ENCODE measurements around the gene GPR180.

Gene GPR180

GRCh38 chr13:94595001-94595949, 6.4 kb upstream of the GPR180 start:
- peak overlapping the region; percentile 93 for H3K4me3 ChIP-seq (ENCODE audit: low read depth, low read length)
- peak; percentile 55 for DNase-seq (ENCODE audit: low read depth)
- no peak for TF ChIP-seq CTCF (IDR thresholded peaks at IDR 0.05; ENCODE audit: insufficient read depth, low read depth, low read length, missing control alignments)

GRCh38 chr13:94595950-94596574, 5.6 kb upstream of the GPR180 start, which contains the start of gene TGDS:
Gene TGDS, minus strand, starts transcription at chr13:94596152. Its CDS starts 16 bp downstream, at chr13:94596136.
- peak; percentile 97 for DNase-seq (ENCODE audit: low read depth)
- H3K4me3 ChIP-seq (ENCODE audit: low read depth, low read length), result peak within 1 kb of the TSS; percentile 93
- no peak for TF ChIP-seq CTCF (IDR thresholded peaks at IDR 0.05; ENCODE audit: insufficient read depth, low read depth, low read length, missing control alignments)

- DNase-seq (ENCODE audit: low read depth), result no peak
- no peak for TF ChIP-seq CTCF (IDR thresholded peaks at IDR 0.05; ENCODE audit: insufficient read depth, low read depth, low read length, missing control alignments)
- peak overlapping the region; percentile 93 for H3K4me3 ChIP-seq (ENCODE audit: low read depth, low read length)
These were observed 5.1 kb upstream of the GPR180 start for GRCh38 chr13:94596575-94596971.

GRCh38 chr13:94598281-94598680, 3.4 kb upstream of the GPR180 start:
- no peak for TF ChIP-seq CTCF (IDR thresholded peaks at IDR 0.05; ENCODE audit: insufficient read depth, low read depth, low read length, missing control alignments)
- H3K4me3 ChIP-seq (ENCODE audit: low read depth, low read length), result no peak overlapping the region
- no peak for DNase-seq (ENCODE audit: low read depth)

GRCh38 chr13:94599877-94600276, 1.8 kb upstream of the GPR180 start:
- TF ChIP-seq CTCF (IDR thresholded peaks at IDR 0.05; ENCODE audit: insufficient read depth, low read depth, low read length, missing control alignments), result no peak
- DNase-seq (ENCODE audit: low read depth), result no peak
- no peak overlapping the region for H3K4me3 ChIP-seq (ENCODE audit: low read depth, low read length)

GRCh38 chr13:94602467-94602866, 810 bp downstream of the GPR180 start:
- no peak for TF ChIP-seq CTCF (IDR thresholded peaks at IDR 0.05; ENCODE audit: insufficient read depth, low read depth, low read length, missing control alignments)
- DNase-seq (ENCODE audit: low read depth), result no peak
- H3K4me3 ChIP-seq (ENCODE audit: low read depth, low read length), result peak overlapping the region; percentile 83

All from GM12865 (cell line).